ENCODE results near the gene RUSF1.
"Not testable (repeated sequence)": the region's sequence is repeated elsewhere in the genome, so short reads cannot be mapped to it uniquely, and the experiment has no call there.

Gene RUSF1

DNA sequence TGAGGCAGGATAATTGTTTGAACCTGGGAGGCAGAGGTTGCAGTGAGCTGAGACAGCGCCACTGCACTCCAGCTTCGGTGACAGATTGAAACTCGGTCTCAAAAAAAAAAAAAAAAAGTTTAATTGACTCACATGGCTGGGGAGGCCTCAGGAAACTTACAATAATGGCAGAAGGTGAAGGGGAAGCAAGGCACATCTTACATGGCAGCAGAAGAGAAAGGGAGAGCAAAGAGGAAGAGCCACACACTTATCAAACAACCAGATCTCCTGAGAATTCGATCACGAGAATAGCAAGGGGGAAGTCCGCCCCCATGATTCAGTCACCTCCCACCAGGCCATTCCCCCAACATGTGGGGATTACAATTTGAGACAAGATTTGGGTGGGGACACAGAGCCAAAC is 62.3 kb downstream of the RUSF1 start:
- not testable (repeated sequence) for DNase-seq

DNA sequence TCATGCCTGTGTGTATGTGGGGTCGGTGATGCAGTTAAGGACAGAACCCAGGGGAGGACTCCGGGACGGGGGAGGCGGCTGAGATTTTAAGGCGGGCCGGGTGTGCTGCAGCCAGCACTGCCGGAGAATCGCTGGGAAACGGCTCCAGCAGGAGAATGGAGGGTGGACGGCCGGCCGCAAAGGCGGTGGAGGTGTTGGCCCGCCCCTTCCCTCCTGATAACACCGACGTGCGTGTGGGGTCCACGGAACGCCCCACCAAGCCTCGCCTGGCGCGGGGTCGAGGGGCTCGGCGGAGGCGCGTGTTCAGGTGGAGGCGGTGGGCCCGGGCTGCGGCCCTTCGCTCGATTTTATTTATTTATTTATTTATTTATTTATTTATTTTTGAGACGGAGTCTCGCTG is 66.2 kb downstream of the RUSF1 start:
- no peak for DNase-seq

GRCh38 chr16:31440516-31441184 is 67.5 kb downstream of the RUSF1 start:
- no peak for DNase-seq

GRCh38 chr16:31439519-31439918 is 68.7 kb downstream of the RUSF1 start:
- no peak for DNase-seq

Measured in activated T-cell treated with anti-CD3 and anti-CD28 coated beads, Interleukin-2, amount 50 U/mL, for 48 hours (primary cell).